Chondrocyte (in vitro differentiated cells): ENCODE results near the gene SETD7. TPM values are rescaled to one million over a fixed set of nuclear protein-coding genes. Genes with fewer than 3 reads are reported as not detected.

Experiments
- DNase-seq: peaks from one replicate; pipeline ENCODE4 v3.0.0; 2021; ENCODE audit warnings: mixed read lengths, low spot score
- H3K27ac Mint-ChIP-seq: one replicate; pipeline ENCODE4 v1.8.0; 2021; ENCODE audit warnings: mild to moderate bottlenecking, moderate library complexity, mixed read lengths; ENCODE audit not compliant: unreplicated experiment
- H3K27me3 Mint-ChIP-seq: 2 replicates; pipeline ENCODE4 v1.8.0; 2021; ENCODE audit warnings: low read depth, mixed read lengths
- H3K36me3 Mint-ChIP-seq: 2 replicates; pipeline ENCODE4 v1.8.0; 2021; ENCODE audit warnings: low read depth, mixed read lengths
- H3K4me1 Mint-ChIP-seq: 2 replicates; pipeline ENCODE4 v1.8.0; 2021; ENCODE audit warnings: low read depth, mild to moderate bottlenecking, mixed read lengths
- H3K4me3 Mint-ChIP-seq: one replicate; pipeline ENCODE4 v1.8.0; 2021; ENCODE audit warnings: mild to moderate bottlenecking, moderate library complexity, mixed read lengths; ENCODE audit not compliant: unreplicated experiment
- H3K9me3 Mint-ChIP-seq: 2 replicates; pipeline ENCODE4 v1.8.0; 2021; ENCODE audit warnings: low read depth, mixed read lengths
- total RNA-seq: library from RNA; stranded (reverse); gene quantifications from 3 replicates; pipeline ENCODE4 v1.2.1, GENCODE V29; 2021
- TF ChIP-seq, protein P1 (sequence below): fragments of 200-600 bp; sonication (generic); IDR thresholded peaks from 2 replicates; pipeline ENCODE4 v1.5.0; 2021; ENCODE audit warnings: antibody characterized with exemption, mild to moderate bottlenecking, moderate library complexity

Gene SETD7
- total RNA-seq, 1 donor from 2014 or later, result 56.3 TPM

- Mint-ChIP-seq H3K9me3 (no peaks in the 10 kb centered on the region), H3K36me3 (peaks cover 15% of the 10 kb centered on the region), H3K27ac (peak overlapping the region; percentile 22), H3K27me3 (no peaks in the 10 kb centered on the region), H3K4me1 (peaks cover 24% of the 10 kb centered on the region), H3K4me3 (no peak overlapping the region)
- TF ChIP-seq, protein P1, sequence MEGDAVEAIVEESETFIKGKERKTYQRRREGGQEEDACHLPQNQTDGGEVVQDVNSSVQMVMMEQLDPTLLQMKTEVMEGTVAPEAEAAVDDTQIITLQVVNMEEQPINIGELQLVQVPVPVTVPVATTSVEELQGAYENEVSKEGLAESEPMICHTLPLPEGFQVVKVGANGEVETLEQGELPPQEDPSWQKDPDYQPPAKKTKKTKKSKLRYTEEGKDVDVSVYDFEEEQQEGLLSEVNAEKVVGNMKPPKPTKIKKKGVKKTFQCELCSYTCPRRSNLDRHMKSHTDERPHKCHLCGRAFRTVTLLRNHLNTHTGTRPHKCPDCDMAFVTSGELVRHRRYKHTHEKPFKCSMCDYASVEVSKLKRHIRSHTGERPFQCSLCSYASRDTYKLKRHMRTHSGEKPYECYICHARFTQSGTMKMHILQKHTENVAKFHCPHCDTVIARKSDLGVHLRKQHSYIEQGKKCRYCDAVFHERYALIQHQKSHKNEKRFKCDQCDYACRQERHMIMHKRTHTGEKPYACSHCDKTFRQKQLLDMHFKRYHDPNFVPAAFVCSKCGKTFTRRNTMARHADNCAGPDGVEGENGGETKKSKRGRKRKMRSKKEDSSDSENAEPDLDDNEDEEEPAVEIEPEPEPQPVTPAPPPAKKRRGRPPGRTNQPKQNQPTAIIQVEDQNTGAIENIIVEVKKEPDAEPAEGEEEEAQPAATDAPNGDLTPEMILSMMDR, result no peak
- DNase-seq, result no peak
These were observed 20.2 kb downstream of the SETD7 start for GRCh38 chr4:139535871-139536234.

DNA sequence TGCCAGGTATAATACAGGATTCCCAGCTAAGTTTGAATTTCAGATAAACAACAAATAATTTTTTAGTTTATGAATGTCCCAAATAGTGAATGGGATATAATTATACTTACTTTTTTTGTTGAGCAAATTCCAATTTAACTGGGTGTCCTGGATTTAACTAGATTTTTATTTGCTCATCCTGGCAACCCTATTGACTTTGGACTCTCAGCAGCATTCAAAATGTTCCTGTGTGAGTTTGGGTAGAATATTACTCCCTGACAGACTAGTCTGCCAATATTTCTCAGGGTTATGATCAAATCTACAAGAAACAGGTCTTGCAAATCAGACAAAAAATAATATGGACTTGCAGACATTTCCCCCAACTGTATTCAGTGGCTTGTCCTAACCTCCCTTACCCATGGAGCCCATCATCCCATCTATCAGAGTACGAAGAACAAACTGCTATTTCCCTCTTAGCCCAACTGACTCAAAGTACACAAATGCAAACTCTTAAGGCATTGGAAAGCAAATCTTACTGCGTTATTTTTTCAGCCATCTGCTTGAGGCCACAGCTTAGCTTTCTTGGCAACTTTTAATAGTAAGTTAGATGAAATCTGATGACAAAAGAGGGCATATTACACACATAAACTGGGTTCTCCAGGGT, 20.7 kb downstream of the SETD7 start:
- Mint-ChIP-seq H3K4me3 (no peak overlapping the region), H3K27me3 (no peaks in the 10 kb centered on the region), H3K36me3 (peaks cover 15% of the 10 kb centered on the region), H3K4me1 (peaks cover 20% of the 10 kb centered on the region), H3K27ac (peak overlapping the region; percentile 1), H3K9me3 (no peaks in the 10 kb centered on the region)
- TF ChIP-seq, protein P1, result no peak
- no peak for DNase-seq

DNA sequence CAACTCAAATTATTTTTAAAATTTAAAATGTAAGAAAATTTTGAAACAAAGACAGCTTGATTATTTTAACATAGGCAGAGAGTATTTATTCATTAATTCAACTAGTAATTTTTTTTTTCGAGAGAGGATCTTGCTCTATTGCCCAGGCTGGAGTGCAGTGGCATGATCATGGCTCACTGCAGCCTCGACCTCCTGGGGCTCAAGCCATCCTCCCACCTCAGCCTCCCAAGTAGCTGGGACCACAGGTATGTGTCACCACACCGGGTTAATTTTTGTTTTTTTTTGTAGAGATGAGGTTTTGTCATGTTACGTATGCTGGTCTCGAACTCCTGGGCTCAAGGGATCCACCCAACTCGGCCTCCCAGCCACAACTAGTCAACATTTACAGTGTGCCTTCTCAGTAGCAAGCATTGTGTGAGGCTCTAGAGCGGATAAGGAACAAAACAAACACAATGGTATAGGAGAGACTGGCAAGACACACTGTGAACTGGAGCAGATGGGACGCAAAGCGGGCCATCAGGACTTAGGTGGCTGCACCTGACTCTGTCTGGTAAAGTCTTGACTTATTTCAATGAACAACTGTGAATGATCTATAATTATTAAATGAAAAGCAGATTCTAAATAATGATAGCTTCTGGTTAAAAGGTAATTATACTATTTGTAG, 21.6 kb downstream of the SETD7 start:
- TF ChIP-seq, protein P1, result no peak
- Mint-ChIP-seq H3K4me3 (no peak overlapping the region), H3K27me3 (no peaks in the 10 kb centered on the region), H3K9me3 (no peaks in the 10 kb centered on the region), H3K36me3 (peaks cover 12% of the 10 kb centered on the region), H3K27ac (no peak overlapping the region), H3K4me1 (peaks cover 17% of the 10 kb centered on the region)
- no peak for DNase-seq

- no peak for DNase-seq
- no peak overlapping the region for H3K4me3 Mint-ChIP-seq
- peaks cover 17% of the 10 kb centered on the region for H3K4me1 Mint-ChIP-seq
- no peaks in the 10 kb centered on the region for H3K27me3 Mint-ChIP-seq
- H3K36me3 Mint-ChIP-seq, result peaks cover 14% of the 10 kb centered on the region
- no peak overlapping the region for H3K27ac Mint-ChIP-seq
- TF ChIP-seq, protein P1, result no peak
- H3K9me3 Mint-ChIP-seq, result no peaks in the 10 kb centered on the region
These were observed 22.5 kb downstream of the SETD7 start for GRCh38 chr4:139533511-139533910.

- TF ChIP-seq, protein P1, result no peak
- Mint-ChIP-seq H3K4me1 (peaks cover 17% of the 10 kb centered on the region), H3K4me3 (no peak overlapping the region), H3K36me3 (peaks cover 17% of the 10 kb centered on the region), H3K27ac (peak overlapping the region; percentile 58), H3K9me3 (no peaks in the 10 kb centered on the region), H3K27me3 (no peaks in the 10 kb centered on the region)
- no peak for DNase-seq
These were observed 23.1 kb downstream of the SETD7 start for GRCh38 chr4:139532947-139533346.
